Measurements from ENCODE around the gene SLC6A20. TPM values are rescaled to one million over a fixed set of nuclear protein-coding genes. Genes with fewer than 3 reads are reported as not detected.

The SLC6A20 gene
- total RNA-seq, 4 donors from 2014 or later: 13.4 to 26.1 (median 21.5) TPM

DNA sequence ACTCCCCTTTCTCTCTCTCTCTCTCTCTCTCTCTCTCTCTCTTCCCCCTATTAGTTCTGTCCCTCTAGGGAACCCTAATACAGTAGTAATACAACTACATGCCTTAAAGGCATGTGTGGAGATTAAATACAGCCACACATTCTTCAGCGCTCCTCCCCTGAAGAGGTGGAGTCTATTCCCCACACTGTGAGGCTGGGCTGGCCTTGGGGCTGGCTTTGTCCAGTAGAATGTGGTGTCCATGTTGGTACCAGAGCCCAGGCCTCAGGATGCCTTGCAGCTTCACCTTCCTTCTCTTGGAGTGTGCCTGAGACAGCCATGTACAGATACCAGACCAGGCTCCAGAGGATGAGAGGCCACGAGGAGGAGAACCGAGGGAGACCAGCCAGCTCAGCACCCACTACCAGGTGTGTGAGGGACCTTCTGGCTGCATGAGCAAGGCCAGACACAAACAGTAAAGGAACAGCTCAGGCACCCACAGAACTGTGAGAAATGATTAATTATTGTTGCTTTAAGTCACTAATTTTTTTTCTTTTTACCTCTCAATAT lies 10.7 kb downstream of the SLC6A20 start:
- no peak overlapping the region for H3K4me3 ChIP-seq
- H3K4me1 ChIP-seq: no peaks in the 10 kb centered on the region
- 58 to 74% methylated on average over 3 of the region's 3 CpGs for WGBS, 2 donors
- H3K27me3 ChIP-seq: no peaks in the 10 kb centered on the region
- peaks cover 0 to 19% (median 6%) of the 10 kb centered on the region in 4 donors for H3K9me3 ChIP-seq
- TF ChIP-seq, protein P1, sequence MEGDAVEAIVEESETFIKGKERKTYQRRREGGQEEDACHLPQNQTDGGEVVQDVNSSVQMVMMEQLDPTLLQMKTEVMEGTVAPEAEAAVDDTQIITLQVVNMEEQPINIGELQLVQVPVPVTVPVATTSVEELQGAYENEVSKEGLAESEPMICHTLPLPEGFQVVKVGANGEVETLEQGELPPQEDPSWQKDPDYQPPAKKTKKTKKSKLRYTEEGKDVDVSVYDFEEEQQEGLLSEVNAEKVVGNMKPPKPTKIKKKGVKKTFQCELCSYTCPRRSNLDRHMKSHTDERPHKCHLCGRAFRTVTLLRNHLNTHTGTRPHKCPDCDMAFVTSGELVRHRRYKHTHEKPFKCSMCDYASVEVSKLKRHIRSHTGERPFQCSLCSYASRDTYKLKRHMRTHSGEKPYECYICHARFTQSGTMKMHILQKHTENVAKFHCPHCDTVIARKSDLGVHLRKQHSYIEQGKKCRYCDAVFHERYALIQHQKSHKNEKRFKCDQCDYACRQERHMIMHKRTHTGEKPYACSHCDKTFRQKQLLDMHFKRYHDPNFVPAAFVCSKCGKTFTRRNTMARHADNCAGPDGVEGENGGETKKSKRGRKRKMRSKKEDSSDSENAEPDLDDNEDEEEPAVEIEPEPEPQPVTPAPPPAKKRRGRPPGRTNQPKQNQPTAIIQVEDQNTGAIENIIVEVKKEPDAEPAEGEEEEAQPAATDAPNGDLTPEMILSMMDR (IDR thresholded peaks at IDR 0.05): no peak
- TF ChIP-seq EP300 (IDR thresholded peaks at IDR 0.05) (no peak), POLR2A (IDR thresholded peaks at IDR 0.05) (no peak)
- no peak overlapping the region for H3K27ac ChIP-seq
- no peak for DNase-seq (ENCODE audit: low spot score in 2 of 2)
- no peaks in the 10 kb centered on the region for H3K36me3 ChIP-seq

DNA sequence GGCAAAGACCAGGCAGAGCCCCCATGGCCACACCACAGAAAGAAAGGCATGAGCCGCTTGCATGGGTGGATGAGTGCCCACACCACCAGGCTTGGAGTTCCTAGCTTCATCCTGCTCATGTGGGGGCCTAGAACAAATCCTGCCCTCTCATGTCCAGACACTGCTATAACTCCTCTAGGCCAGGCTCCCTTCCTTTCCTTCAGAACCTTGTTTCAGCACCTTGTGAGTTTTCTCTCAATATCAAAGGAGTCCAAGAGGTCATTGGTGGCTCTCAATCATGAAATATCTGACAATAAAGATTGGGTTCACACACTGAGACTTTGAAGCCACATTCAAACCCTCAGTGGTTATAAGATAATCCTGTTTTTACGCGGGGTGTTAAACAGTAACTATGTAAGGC lies 12.7 kb downstream of the SLC6A20 start:
- Histone ChIP-seq H3K36me3 (no peaks in the 10 kb centered on the region), H3K4me1 (no peaks in the 10 kb centered on the region), H3K27ac (no peak overlapping the region), H3K4me3 (no peak overlapping the region), H3K9me3 (peaks cover 0 to 5% (median under 1%) of the 10 kb centered on the region in 4 donors), H3K27me3 (no peaks in the 10 kb centered on the region)
- WGBS, 2 donors: 95 to 97% methylated on average over 3 of the region's 3 CpGs
- no peak for TF ChIP-seq POLR2A (IDR thresholded peaks at IDR 0.05)
- TF ChIP-seq EP300 (IDR thresholded peaks at IDR 0.05): no peak
- TF ChIP-seq, protein P1 (IDR thresholded peaks at IDR 0.05): no peak
- no peak for DNase-seq (ENCODE audit: low spot score in 2 of 2)

DNA sequence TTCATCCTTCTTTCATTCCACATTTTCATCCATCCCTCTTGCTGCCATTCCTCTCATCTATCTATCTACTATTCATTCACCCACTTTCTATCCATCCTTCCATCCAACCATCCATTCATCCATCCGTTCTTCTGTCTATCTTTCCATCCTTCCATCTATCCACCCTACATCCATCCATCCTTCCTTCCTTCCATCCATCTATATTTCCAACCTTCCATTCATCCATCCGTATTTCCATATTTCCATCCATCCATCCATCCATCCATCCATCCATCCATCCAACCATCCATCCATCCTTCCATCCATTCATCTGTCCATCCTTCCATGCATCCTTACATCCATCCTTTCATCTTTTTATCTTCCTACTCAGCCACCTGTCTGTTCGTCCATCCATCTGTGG lies 14.0 kb downstream of the SLC6A20 start:
- H3K27me3 ChIP-seq: no peaks in the 10 kb centered on the region
- no peak for DNase-seq (ENCODE audit: low spot score in 2 of 2)
- 92 to 93% methylated on average over 3 of the region's 3 CpGs for WGBS, 2 donors
- H3K4me1 ChIP-seq: no peaks in the 10 kb centered on the region
- H3K9me3 ChIP-seq: peaks cover 0 to 5% (median 0%) of the 10 kb centered on the region in 4 donors
- no peaks in the 10 kb centered on the region for H3K36me3 ChIP-seq
- no peak overlapping the region for H3K27ac ChIP-seq
- H3K4me3 ChIP-seq: no peak overlapping the region
- TF ChIP-seq, protein P1 (IDR thresholded peaks at IDR 0.05): no peak
- no peak for TF ChIP-seq EP300 (IDR thresholded peaks at IDR 0.05)
- no peak for TF ChIP-seq POLR2A (IDR thresholded peaks at IDR 0.05)

DNA sequence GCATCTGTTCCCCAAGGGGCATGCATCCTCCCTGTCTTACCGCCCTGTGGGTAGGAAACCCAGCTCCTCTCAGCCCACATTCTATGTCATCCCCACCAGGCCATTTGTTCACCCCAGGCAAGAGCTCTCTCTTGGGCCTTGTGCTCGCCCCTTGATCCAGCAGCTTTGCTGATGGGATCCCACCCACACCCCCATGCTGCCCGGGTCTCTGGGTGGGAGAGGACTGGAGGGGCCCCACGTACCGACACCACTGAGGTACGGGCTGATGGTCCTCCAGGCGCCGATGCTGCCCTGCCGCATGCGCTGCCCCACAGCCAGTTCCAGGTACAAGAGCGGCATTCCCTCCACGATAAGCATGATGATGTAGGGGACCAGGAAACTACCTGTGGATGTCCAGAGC lies 14.5 kb downstream of the SLC6A20 start:
- TF ChIP-seq, protein P1 (IDR thresholded peaks at IDR 0.05): no peak
- TF ChIP-seq POLR2A (IDR thresholded peaks at IDR 0.05) (no peak), EP300 (IDR thresholded peaks at IDR 0.05) (no peak)
- 95% methylated on average over 11 to 12 of the region's 12 CpGs for WGBS, 2 donors
- Histone ChIP-seq H3K36me3 (no peaks in the 10 kb centered on the region), H3K27ac (no peak overlapping the region), H3K4me3 (no peak overlapping the region), H3K9me3 (peaks cover 0 to 5% (median 0%) of the 10 kb centered on the region in 4 donors), H3K4me1 (no peaks in the 10 kb centered on the region), H3K27me3 (no peaks in the 10 kb centered on the region)
- no peak for DNase-seq (ENCODE audit: low spot score in 2 of 2)

DNA sequence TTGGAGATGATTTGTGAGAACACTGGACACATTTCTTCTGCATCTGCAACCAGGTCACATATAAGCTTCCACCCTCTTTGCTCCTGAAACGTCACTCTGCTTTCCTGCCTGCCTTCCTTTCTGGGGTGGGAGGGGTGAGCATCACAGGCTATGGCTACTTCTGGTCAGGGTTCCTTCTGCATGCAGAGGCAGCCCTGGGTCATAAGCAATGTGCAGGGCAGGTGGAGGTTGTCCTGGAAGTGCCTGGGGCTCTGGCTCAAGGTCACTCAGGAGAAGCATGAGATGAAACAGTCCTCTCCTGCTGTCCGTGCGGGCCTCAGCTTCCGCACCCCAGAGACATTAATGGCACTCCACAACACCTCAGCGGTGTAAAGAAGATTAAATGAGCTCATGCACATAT lies 15.1 kb downstream of the SLC6A20 start:
- Histone ChIP-seq H3K9me3 (peaks cover 0 to 5% (median 0%) of the 10 kb centered on the region in 4 donors), H3K36me3 (no peaks in the 10 kb centered on the region), H3K4me1 (no peaks in the 10 kb centered on the region), H3K27ac (no peak overlapping the region), H3K4me3 (no peak overlapping the region), H3K27me3 (no peaks in the 10 kb centered on the region)
- no peak for DNase-seq (ENCODE audit: low spot score in 2 of 2)
- TF ChIP-seq POLR2A (IDR thresholded peaks at IDR 0.05) (no peak), EP300 (IDR thresholded peaks at IDR 0.05) (no peak)
- TF ChIP-seq, protein P1 (IDR thresholded peaks at IDR 0.05): no peak
- WGBS, 2 donors: 78 to 85% methylated on average over 5 of the region's 5 CpGs
